Tibial nerve (tissue), 4 donors: ENCODE results near the gene ATE1.

Experiments
- CTCF ChIP-seq, 5 experiments: fragments of 200-600 bp in 3 of 5; fragments of 450-650 bp in 2 of 5; sonication (generic) in 3 of 5; IDR thresholded peaks; one replicate each; pipeline ENCODE4 v1.5.1; 2016 to 2019; ENCODE audit warnings: antibody characterized with exemption in 5 of 5, mild to moderate bottlenecking in 3 of 5, moderate library complexity in 2 of 5
- EP300 ChIP-seq, 2 donors: sonication (generic); formaldehyde crosslinking; IDR thresholded peaks; one replicate each; pipeline ENCODE4 v1.6.1; 2017; ENCODE audit warnings: antibody characterized with exemption in 2 of 2, mild to moderate bottlenecking in 1 of 2
- POLR2A ChIP-seq, 2 donors: fragments of 450-650 bp; IDR thresholded peaks; one replicate each; pipeline ENCODE4 v1.6.1; 2017; ENCODE audit warnings: antibody characterized with exemption in 2 of 2, mild to moderate bottlenecking in 2 of 2, moderate library complexity in 2 of 2

- no peak for TF ChIP-seq CTCF (IDR thresholded peaks at IDR 0.05)
- TF ChIP-seq POLR2A (IDR thresholded peaks at IDR 0.05), result no peak
- no peak for TF ChIP-seq EP300 (IDR thresholded peaks at IDR 0.05)
Observed at GRCh38 chr10:121797490-121797889, 130.3 kb downstream of the ATE1 start.
